ENCODE results near the gene ACOT7.

ACOT7 gene

DNA sequence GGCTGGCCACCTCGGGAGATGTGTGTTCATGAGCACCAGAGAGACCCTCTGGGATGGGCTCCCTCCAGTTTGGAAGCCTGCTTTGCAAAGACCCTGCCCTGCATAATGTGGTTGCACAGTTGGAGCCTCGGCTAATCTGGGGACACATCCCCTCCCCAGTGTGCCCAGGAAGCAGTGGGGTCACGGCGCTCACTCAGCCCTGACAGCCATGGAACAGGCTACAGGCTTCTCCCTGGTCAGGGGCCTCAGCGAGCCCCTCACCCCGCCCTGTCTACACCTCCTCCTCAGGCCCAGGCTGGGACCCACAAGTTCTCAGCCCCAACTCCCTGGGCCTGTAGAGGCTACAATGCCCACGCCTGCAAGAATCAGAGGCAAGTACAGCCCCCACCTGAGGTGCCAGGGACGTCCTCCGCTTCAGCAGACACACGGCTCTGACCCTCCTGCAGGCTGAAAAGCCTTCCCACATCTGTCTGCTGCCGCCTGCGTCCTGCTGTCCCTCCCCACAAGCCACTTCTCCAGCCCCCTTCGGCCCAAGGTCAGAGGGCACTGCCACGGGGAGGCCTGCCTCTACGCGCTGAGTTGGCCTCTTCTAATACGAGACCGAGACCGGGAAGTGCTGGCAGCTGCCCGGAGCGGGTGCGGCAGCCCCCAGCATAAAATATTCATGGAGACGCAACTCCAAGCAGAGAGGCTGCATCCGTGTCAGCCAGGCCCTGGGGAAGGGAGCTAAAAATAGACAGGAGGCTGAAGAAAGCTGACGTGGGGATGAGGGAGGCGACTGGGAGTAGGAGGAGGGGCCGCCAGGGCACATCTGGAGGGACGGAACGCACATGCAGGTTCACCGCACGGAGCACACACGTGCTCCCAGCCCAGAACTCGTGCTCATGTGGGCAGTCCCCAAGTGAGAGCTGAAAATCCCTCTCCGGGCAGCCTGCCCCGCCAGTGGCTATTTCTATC is 117.5 kb downstream of the ACOT7 start:
- Histone ChIP-seq H3K27me3 (replicated peaks; ENCODE audit: control insufficient read depth, insufficient read depth, low read length) (no peaks in the 10 kb centered on the region), H3K9ac (ENCODE audit: low read length) (peak overlapping the region; percentile 64), H3K36me3 (ENCODE audit: control insufficient read depth, insufficient read depth, low read length, severe bottlenecking) (no peaks in the 10 kb centered on the region), H3K4me1 (ENCODE audit: control insufficient read depth, insufficient read depth, low read length) (peaks cover 12% of the 10 kb centered on the region), H3K9me3 (ENCODE audit: control insufficient read depth, low read length) (no peaks in the 10 kb centered on the region), H3K4me3 (ENCODE audit: low read length) (peak overlapping the region; percentile 29)
- peak; percentile 87 for DNase-seq (ENCODE audit: low read depth)

DNA sequence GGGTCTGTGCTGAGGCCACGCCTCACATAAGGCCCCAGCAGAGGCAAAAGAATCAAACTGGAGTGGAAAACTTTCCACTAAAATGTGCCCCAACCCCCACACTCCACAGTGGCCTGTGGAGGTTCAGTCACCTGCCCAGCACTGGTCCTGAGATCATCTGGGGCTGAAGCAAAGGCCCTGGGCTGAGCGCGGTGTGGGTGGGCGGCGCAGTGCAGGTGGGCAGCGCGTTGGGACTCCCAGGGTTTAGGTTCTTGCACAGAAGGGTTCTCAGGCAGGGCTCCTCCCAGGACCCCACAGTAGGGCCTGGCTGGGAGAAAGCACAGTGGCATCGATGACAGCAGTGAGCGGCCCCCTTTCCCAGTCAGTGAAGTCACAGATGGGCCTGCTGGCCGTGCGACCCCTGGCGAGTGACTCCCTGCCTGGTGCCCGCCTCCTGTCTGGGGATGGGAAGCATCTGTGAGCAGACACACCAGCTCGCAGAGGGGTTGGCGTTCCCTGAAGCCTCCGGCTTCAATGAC is 118.9 kb downstream of the ACOT7 start:
- no peaks in the 10 kb centered on the region for H3K27me3 ChIP-seq (replicated peaks; ENCODE audit: control insufficient read depth, insufficient read depth, low read length)
- H3K9me3 ChIP-seq (ENCODE audit: control insufficient read depth, low read length): no peaks in the 10 kb centered on the region
- no peak overlapping the region for H3K4me3 ChIP-seq (ENCODE audit: low read length)
- no peak overlapping the region for H3K9ac ChIP-seq (ENCODE audit: low read length)
- no peaks in the 10 kb centered on the region for H3K36me3 ChIP-seq (ENCODE audit: control insufficient read depth, insufficient read depth, low read length, severe bottlenecking)
- H3K4me1 ChIP-seq (ENCODE audit: control insufficient read depth, insufficient read depth, low read length): peaks cover 12% of the 10 kb centered on the region
- DNase-seq (ENCODE audit: low read depth): no peak

DNA sequence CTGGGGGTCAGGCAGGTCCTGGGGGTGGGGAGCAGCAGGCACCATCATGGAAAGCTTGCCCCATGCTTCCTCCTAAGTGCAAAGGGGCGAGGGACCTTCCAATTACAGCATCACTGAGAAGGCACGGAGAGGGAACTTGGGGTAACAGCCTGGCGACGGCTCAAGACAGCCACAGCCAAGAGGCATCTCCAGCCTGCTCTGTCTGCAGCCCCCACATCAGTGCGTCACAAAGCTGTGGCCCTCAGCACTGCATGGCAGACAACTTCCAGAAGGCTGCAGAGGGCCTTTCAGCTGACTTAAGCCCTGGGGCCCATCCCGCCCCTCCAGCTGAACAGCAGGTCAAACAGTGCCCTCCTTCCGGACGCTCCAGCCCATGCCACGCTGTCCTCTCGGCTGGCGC is 119.5 kb downstream of the ACOT7 start:
- Histone ChIP-seq H3K36me3 (ENCODE audit: control insufficient read depth, insufficient read depth, low read length, severe bottlenecking) (no peaks in the 10 kb centered on the region), H3K4me3 (ENCODE audit: low read length) (no peak overlapping the region), H3K27me3 (replicated peaks; ENCODE audit: control insufficient read depth, insufficient read depth, low read length) (no peaks in the 10 kb centered on the region), H3K4me1 (ENCODE audit: control insufficient read depth, insufficient read depth, low read length) (peaks cover 12% of the 10 kb centered on the region), H3K9me3 (ENCODE audit: control insufficient read depth, low read length) (no peaks in the 10 kb centered on the region), H3K9ac (ENCODE audit: low read length) (no peak overlapping the region)
- no peak for DNase-seq (ENCODE audit: low read depth)

DNA sequence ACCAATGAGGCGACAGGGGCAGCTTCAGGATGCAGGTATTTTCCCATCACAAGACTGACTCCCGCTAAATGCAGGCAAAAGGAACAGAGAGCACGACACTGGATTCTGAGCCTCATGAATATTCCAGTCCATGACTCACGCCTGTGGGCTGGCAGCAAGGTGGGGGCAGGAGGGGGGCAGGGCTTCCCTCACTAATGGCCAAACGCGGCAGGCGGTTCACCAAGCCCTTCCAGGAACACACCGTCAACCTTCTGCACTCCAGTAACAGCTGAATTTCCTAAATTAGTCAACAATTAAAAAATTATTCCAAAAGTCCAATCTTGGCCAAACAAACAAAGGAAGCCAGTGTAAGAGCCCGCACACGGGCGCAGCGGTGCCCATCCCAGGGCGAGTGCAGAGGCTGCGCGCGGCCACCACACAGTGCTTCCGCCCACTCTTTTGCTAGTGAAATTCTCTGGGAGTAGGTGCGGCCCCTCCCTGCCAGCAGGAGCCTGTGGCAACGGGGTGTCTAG is 120.1 kb downstream of the ACOT7 start:
- no peaks in the 10 kb centered on the region for H3K9me3 ChIP-seq (ENCODE audit: control insufficient read depth, low read length)
- H3K27me3 ChIP-seq (replicated peaks; ENCODE audit: control insufficient read depth, insufficient read depth, low read length): no peaks in the 10 kb centered on the region
- H3K9ac ChIP-seq (ENCODE audit: low read length): no peak overlapping the region
- H3K36me3 ChIP-seq (ENCODE audit: control insufficient read depth, insufficient read depth, low read length, severe bottlenecking): no peaks in the 10 kb centered on the region
- no peak overlapping the region for H3K4me3 ChIP-seq (ENCODE audit: low read length)
- peaks cover 12% of the 10 kb centered on the region for H3K4me1 ChIP-seq (ENCODE audit: control insufficient read depth, insufficient read depth, low read length)
- DNase-seq (ENCODE audit: low read depth): peak; percentile 56

DNA sequence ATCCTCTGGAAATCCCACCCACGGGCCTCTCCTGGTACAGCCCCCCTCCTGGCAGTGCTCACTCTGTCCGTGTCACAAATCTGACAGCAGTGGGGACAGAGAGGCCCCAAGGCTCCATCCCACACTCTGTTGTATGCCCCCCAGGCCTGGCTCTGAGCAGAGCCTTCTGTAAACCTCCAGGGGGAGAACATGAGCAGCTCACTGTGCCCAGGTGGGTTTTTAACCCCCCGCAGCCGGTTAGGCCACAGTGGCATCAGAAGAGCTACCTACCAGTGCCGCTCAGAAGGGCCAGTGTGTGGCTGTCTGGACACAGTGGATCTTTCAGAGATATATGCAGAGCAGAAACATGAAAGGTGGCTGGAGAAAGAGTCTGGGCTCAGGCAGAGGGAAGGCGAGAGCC is 120.7 kb downstream of the ACOT7 start:
- Histone ChIP-seq H3K36me3 (ENCODE audit: control insufficient read depth, insufficient read depth, low read length, severe bottlenecking) (no peaks in the 10 kb centered on the region), H3K4me1 (ENCODE audit: control insufficient read depth, insufficient read depth, low read length) (peaks cover 12% of the 10 kb centered on the region), H3K9ac (ENCODE audit: low read length) (no peak overlapping the region), H3K27me3 (replicated peaks; ENCODE audit: control insufficient read depth, insufficient read depth, low read length) (no peaks in the 10 kb centered on the region), H3K9me3 (ENCODE audit: control insufficient read depth, low read length) (no peaks in the 10 kb centered on the region), H3K4me3 (ENCODE audit: low read length) (no peak overlapping the region)
- no peak for DNase-seq (ENCODE audit: low read depth)

DNA sequence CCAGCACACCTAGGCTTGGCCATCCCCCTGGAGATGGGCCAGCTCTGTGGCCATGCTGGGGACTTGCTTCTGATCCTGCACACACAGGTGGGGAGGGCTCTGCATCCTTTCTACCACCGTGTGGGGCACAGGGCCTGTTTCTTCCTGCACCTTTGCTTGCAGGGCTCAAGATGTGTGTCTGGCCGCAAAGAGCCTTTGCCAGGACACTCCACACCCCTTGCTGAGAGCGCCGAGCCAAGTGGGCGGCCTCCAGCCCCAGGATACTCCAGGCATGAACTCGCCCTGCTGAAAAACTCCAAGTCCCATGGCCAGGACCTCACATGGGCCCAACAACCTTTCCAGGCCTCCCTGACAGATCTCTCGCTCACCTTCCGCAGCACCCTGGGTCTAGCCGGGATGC is 121.1 kb downstream of the ACOT7 start:
- no peak for DNase-seq (ENCODE audit: low read depth)
- Histone ChIP-seq H3K4me3 (ENCODE audit: low read length) (no peak overlapping the region), H3K36me3 (ENCODE audit: control insufficient read depth, insufficient read depth, low read length, severe bottlenecking) (no peaks in the 10 kb centered on the region), H3K9ac (ENCODE audit: low read length) (no peak overlapping the region), H3K4me1 (ENCODE audit: control insufficient read depth, insufficient read depth, low read length) (peaks cover 15% of the 10 kb centered on the region), H3K27me3 (replicated peaks; ENCODE audit: control insufficient read depth, insufficient read depth, low read length) (no peaks in the 10 kb centered on the region), H3K9me3 (ENCODE audit: control insufficient read depth, low read length) (no peaks in the 10 kb centered on the region)

DNA sequence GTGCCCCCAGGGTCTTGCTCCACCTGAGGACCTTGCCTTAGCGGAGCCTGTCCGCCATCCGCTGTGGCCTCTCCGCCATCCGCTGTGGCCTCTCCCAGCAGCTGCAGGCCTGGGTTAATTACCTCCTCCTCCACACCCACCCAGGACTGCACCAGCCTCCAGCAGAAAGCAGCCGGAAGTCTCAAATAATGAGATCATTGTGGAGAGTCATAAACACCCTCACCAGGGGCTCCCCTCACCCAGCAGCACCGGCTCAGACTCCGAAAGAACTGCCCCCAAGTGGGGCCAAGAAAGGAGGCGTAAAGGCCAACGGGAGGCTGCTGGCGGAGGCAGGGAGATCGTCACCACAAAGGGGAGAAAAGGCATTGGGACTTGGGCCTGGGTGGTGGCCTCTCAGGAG is 122.0 kb downstream of the ACOT7 start:
- Histone ChIP-seq H3K36me3 (ENCODE audit: control insufficient read depth, insufficient read depth, low read length, severe bottlenecking) (no peaks in the 10 kb centered on the region), H3K4me1 (ENCODE audit: control insufficient read depth, insufficient read depth, low read length) (peaks cover 12% of the 10 kb centered on the region), H3K4me3 (ENCODE audit: low read length) (no peak overlapping the region), H3K27me3 (replicated peaks; ENCODE audit: control insufficient read depth, insufficient read depth, low read length) (no peaks in the 10 kb centered on the region), H3K9me3 (ENCODE audit: control insufficient read depth, low read length) (no peaks in the 10 kb centered on the region), H3K9ac (ENCODE audit: low read length) (no peak overlapping the region)
- DNase-seq (ENCODE audit: low read depth): no peak

DNA sequence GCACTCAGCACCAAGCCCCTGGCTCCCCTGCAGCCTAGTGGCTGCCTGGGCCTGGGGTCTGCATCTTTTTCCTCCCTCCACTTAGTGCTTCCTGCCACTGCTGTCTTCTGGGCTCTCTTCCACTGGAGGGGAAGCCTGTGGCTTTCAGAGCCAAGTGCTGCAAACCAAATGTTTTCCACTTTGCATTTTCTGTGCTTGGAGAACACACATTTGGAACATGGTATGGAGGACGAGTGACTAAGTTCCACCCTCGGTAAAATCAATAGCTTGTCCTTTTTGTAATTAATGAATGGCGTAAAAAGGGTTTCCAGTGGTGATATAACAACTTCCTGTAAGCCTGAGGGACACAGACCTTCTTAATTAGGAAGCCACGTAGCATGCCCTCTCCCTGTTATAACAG is 122.6 kb downstream of the ACOT7 start:
- Histone ChIP-seq H3K36me3 (ENCODE audit: control insufficient read depth, insufficient read depth, low read length, severe bottlenecking) (no peaks in the 10 kb centered on the region), H3K4me3 (ENCODE audit: low read length) (no peak overlapping the region), H3K9me3 (ENCODE audit: control insufficient read depth, low read length) (no peaks in the 10 kb centered on the region), H3K4me1 (ENCODE audit: control insufficient read depth, insufficient read depth, low read length) (peaks cover 7% of the 10 kb centered on the region), H3K27me3 (replicated peaks; ENCODE audit: control insufficient read depth, insufficient read depth, low read length) (no peaks in the 10 kb centered on the region), H3K9ac (ENCODE audit: low read length) (no peak overlapping the region)
- DNase-seq (ENCODE audit: low read depth): no peak

DNA sequence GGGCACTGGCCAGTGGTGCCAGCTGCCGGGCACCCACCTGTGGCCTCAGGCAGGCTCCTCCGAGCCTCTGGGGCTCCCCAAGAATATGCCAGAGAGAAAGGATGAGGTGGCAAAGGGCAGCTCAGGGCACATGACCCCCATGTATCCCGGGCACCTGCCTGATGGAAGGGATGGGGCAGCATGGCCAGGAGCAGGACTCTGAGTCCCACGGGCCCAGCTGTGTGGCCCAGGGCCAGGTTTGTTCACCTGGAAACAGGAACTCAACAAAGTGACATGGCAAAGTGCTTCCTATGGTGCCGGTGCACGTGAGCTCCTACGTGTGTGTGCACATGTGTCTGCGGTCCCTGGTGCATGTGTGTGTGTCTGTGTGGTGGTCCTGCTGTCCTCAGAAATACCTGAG is 123.2 kb downstream of the ACOT7 start:
- Histone ChIP-seq H3K9ac (ENCODE audit: low read length) (no peak overlapping the region), H3K9me3 (ENCODE audit: control insufficient read depth, low read length) (no peaks in the 10 kb centered on the region), H3K4me3 (ENCODE audit: low read length) (no peak overlapping the region), H3K27me3 (replicated peaks; ENCODE audit: control insufficient read depth, insufficient read depth, low read length) (no peaks in the 10 kb centered on the region), H3K4me1 (ENCODE audit: control insufficient read depth, insufficient read depth, low read length) (peaks cover 3% of the 10 kb centered on the region), H3K36me3 (ENCODE audit: control insufficient read depth, insufficient read depth, low read length, severe bottlenecking) (no peaks in the 10 kb centered on the region)
- no peak for DNase-seq (ENCODE audit: low read depth)

DNA sequence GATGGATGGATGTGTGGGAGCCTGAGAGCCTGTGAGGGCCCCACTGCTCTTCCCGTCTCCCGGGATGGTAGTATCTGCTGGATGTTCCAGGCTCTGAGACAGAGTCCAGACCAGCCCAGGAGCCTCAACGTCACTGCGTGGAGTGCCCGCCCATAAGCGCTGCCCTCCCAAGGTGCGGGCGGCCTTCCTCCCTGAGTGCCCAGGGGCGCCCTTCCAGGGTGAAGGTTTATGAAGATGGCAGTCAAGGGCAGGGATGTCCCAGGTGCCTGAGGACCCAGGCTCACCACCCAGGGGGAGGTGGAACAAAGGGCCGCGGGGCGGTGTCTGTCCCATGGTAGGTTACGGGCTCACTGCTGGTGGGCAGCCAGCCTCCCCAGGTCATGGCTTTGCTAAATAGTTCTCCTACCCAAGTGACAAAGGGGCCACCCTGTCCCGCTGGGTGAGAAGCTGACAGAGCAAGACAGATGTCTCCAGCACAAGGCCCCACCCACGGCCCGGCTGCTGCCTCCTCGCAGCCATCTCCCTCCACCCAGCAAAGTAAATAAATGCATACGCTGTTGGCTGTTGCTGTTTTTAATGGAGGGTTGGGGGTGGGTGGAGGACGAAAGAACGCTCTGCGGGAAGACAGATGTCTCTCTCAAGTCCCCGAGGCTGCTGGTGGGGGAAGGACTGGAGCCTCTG is 123.7 kb downstream of the ACOT7 start:
- H3K27me3 ChIP-seq (replicated peaks; ENCODE audit: control insufficient read depth, insufficient read depth, low read length): no peaks in the 10 kb centered on the region
- H3K4me3 ChIP-seq (ENCODE audit: low read length): no peak overlapping the region
- H3K9me3 ChIP-seq (ENCODE audit: control insufficient read depth, low read length): no peaks in the 10 kb centered on the region
- H3K9ac ChIP-seq (ENCODE audit: low read length): no peak overlapping the region
- DNase-seq (ENCODE audit: low read depth): no peak
- H3K36me3 ChIP-seq (ENCODE audit: control insufficient read depth, insufficient read depth, low read length, severe bottlenecking): no peaks in the 10 kb centered on the region
- peaks cover 3% of the 10 kb centered on the region for H3K4me1 ChIP-seq (ENCODE audit: control insufficient read depth, insufficient read depth, low read length)

DNA sequence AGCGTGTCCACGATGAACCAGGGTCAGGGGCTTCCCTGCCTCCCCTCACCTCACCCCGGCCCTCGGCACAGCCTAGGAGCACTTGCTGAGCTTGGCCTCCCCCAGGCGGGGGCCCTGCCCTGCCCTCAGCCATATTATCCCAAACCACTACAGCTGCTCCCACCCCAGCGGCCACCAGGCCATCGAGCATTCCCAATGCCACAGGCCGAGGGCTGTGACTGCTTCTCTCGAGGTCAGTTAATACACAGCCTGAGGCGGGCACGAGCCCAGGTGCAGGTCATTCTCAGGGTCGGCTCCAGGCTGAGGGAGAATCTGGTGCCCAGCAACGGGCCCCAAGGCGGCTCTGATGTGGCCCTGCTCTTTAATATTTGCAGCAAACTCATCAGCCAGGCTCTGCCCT is 124.3 kb downstream of the ACOT7 start:
- no peaks in the 10 kb centered on the region for H3K27me3 ChIP-seq (replicated peaks; ENCODE audit: control insufficient read depth, insufficient read depth, low read length)
- peaks cover 3% of the 10 kb centered on the region for H3K4me1 ChIP-seq (ENCODE audit: control insufficient read depth, insufficient read depth, low read length)

More for the DNA sequence above, 124.3 kb downstream of the ACOT7 start:
- Histone ChIP-seq H3K4me3 (ENCODE audit: low read length) (no peak overlapping the region), H3K36me3 (ENCODE audit: control insufficient read depth, insufficient read depth, low read length, severe bottlenecking) (no peaks in the 10 kb centered on the region), H3K9ac (ENCODE audit: low read length) (no peak overlapping the region), H3K9me3 (ENCODE audit: control insufficient read depth, low read length) (no peaks in the 10 kb centered on the region)
- no peak for DNase-seq (ENCODE audit: low read depth)
